Progenitor cell of endocrine pancreas (in vitro differentiated cells): ENCODE data around the gene CNTLN. TPM values are rescaled to one million over a fixed set of nuclear protein-coding genes. Genes with fewer than 3 reads are reported as not detected.

Experiments
- DNase-seq: peaks from one replicate; pipeline ENCODE4 v3.0.0; 2021; ENCODE audit warnings: low spot score; ENCODE audit not compliant: unreplicated experiment
- H3K27ac Mint-ChIP-seq: 2 replicates; pipeline ENCODE4 v1.8.0; 2021; ENCODE audit warnings: mild to moderate bottlenecking, moderate library complexity, mixed read lengths
- H3K27me3 Mint-ChIP-seq: 2 replicates; pipeline ENCODE4 v1.8.0; 2021; ENCODE audit warnings: mixed read lengths
- H3K36me3 Mint-ChIP-seq: 2 replicates; pipeline ENCODE4 v1.8.0; 2022; ENCODE audit warnings: mixed read lengths; ENCODE audit not compliant: insufficient read depth
- H3K4me1 Mint-ChIP-seq: 2 replicates; pipeline ENCODE4 v1.8.0; 2021; ENCODE audit warnings: low read depth, mixed read lengths
- H3K4me3 Mint-ChIP-seq: 2 replicates; pipeline ENCODE4 v1.8.0; 2021; ENCODE audit warnings: low read depth, mild to moderate bottlenecking, moderate library complexity, mixed read lengths
- H3K9me3 Mint-ChIP-seq: 2 replicates; pipeline ENCODE4 v1.8.0; 2021; ENCODE audit warnings: low read depth, mixed read lengths
- total RNA-seq: library from RNA; stranded (reverse); gene quantifications from 2 replicates; pipeline ENCODE4 v1.2.1, GENCODE V29; 2021
- TF ChIP-seq, protein P1 (sequence below): fragments of 200-600 bp; sonication (generic); IDR thresholded peaks from one replicate; pipeline ENCODE4 v1.5.0; 2021; ENCODE audit warnings: antibody characterized with exemption, mild to moderate bottlenecking; ENCODE audit not compliant: unreplicated experiment

CNTLN gene
- total RNA-seq, 1 donor from 2014 or later: 7.8 TPM

DNA sequence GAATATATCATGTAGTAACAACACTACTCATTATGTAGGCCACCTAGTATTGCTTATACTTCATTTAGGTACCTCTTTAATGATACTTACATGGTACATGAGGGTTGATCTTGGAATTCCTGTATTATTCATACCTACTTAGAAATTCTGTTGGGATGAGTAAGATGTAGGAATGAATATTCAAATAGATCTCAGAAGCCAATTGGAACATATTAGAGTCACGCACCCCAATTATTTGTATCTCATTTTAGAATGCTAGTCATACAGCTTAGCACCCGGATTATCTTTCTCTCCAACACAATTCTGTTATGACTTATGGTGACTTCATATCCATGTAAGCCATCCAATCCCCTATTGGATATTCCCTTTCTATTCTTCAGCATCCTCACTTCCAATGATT, 337.3 kb downstream of the CNTLN start:
- H3K4me1 Mint-ChIP-seq: no peaks in the 10 kb centered on the region
- H3K36me3 Mint-ChIP-seq: peaks cover 2% of the 10 kb centered on the region
- H3K4me3 Mint-ChIP-seq: no peak overlapping the region
- TF ChIP-seq, protein P1, sequence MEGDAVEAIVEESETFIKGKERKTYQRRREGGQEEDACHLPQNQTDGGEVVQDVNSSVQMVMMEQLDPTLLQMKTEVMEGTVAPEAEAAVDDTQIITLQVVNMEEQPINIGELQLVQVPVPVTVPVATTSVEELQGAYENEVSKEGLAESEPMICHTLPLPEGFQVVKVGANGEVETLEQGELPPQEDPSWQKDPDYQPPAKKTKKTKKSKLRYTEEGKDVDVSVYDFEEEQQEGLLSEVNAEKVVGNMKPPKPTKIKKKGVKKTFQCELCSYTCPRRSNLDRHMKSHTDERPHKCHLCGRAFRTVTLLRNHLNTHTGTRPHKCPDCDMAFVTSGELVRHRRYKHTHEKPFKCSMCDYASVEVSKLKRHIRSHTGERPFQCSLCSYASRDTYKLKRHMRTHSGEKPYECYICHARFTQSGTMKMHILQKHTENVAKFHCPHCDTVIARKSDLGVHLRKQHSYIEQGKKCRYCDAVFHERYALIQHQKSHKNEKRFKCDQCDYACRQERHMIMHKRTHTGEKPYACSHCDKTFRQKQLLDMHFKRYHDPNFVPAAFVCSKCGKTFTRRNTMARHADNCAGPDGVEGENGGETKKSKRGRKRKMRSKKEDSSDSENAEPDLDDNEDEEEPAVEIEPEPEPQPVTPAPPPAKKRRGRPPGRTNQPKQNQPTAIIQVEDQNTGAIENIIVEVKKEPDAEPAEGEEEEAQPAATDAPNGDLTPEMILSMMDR: no peak
- DNase-seq: no peak
- H3K9me3 Mint-ChIP-seq: no peaks in the 10 kb centered on the region
- no peak overlapping the region for H3K27ac Mint-ChIP-seq
- H3K27me3 Mint-ChIP-seq: no peaks in the 10 kb centered on the region

DNA sequence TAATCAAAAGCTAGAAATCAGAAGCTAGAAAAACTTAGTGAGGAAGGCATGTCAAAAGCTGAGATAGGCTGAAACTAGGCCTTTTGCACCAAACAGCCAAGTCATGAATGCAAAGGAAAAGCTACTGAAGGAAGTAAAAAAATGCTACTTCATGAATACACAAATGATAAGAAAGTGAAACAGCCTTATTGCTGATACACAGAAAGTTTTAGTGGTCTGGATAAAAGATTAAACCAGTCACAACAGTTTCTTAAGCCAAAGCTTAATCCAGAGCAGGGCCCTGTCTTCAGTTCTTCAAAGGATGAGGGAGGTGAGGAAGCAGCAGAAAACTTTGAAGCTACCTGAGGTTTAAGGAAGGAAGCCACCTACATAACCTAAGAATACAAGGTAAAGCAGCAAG, 341.6 kb downstream of the CNTLN start:
- no peak overlapping the region for H3K4me3 Mint-ChIP-seq
- peaks cover 3% of the 10 kb centered on the region for H3K36me3 Mint-ChIP-seq
- peaks cover 7% of the 10 kb centered on the region for H3K4me1 Mint-ChIP-seq
- no peaks in the 10 kb centered on the region for H3K27me3 Mint-ChIP-seq
- no peak for DNase-seq
- TF ChIP-seq, protein P1: no peak
- no peak overlapping the region for H3K27ac Mint-ChIP-seq
- peaks cover 4% of the 10 kb centered on the region for H3K9me3 Mint-ChIP-seq

DNA sequence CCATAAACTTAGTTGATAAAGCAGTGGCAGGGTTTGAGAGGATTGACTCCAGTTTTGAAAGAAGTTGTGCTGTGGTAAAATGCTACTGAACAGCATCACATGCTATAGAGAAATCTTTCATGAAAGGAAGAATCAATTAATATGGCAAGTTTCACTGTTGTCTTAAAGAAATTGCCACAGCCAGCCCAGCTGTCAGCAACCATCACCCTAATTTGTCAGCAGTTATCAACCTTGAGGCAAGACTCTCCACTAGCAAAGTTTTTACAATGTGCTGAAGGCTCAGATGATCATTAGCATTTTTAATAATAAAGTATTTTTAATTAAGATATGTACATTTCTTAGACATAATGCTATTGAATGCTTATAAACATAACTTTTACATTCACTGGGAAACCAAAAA, 343.0 kb downstream of the CNTLN start:
- Mint-ChIP-seq H3K9me3 (peaks cover 4% of the 10 kb centered on the region), H3K27ac (no peak overlapping the region), H3K4me3 (no peak overlapping the region), H3K36me3 (peaks cover 3% of the 10 kb centered on the region), H3K4me1 (peaks cover 7% of the 10 kb centered on the region), H3K27me3 (no peaks in the 10 kb centered on the region)
- DNase-seq: no peak
- TF ChIP-seq, protein P1: no peak

DNA sequence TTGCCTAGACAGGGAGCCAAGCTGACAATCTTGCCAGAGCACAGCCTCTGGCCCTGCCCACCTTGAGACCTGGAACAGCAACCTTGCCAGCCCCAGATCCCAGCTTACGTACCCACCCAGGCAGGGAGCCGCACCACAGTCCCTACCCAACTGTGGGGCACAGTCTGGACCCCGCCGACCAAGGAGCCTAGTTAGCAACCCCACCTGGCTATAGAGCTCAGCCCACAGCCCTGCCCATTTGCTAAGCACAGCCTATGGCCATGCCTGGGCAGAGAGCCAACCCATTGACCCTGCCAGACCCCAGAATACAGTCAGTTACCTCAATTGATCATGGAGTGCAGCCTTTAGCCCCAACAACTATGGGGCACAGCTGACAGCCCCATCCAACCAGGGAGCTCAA, 346.1 kb downstream of the CNTLN start:
- Mint-ChIP-seq H3K27ac (no peak overlapping the region), H3K9me3 (peaks cover 4% of the 10 kb centered on the region), H3K4me3 (no peak overlapping the region), H3K4me1 (peaks cover 9% of the 10 kb centered on the region), H3K36me3 (peaks cover 3% of the 10 kb centered on the region), H3K27me3 (no peaks in the 10 kb centered on the region)
- no peak for DNase-seq
- TF ChIP-seq, protein P1: no peak

DNA sequence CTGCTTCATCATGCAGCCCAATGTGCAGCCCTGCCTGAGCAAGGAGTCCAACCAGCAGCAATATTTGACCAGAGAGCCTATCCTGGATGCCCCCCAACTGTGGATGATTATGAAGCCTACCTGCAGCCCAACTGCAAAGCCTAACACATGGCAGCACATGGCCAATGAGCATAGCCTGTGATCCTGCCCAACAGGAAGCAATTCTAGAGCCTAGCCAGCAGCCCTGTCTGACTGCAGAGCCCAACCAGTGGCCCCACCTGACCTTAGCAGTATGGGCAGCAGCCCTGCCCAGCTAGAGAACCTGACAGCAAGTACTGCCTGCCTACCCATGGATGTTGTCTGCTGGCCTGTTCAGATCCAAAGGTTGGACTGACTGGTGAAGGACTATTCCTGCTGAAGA, 346.7 kb downstream of the CNTLN start:
- no peak overlapping the region for H3K4me3 Mint-ChIP-seq
- TF ChIP-seq, protein P1: no peak
- no peak for DNase-seq

More for the DNA sequence above, 346.7 kb downstream of the CNTLN start:
- peaks cover 1% of the 10 kb centered on the region for H3K36me3 Mint-ChIP-seq
- no peaks in the 10 kb centered on the region for H3K27me3 Mint-ChIP-seq
- no peak overlapping the region for H3K27ac Mint-ChIP-seq
- H3K4me1 Mint-ChIP-seq: peaks cover 9% of the 10 kb centered on the region
- H3K9me3 Mint-ChIP-seq: peaks cover 4% of the 10 kb centered on the region
